Effector memory CD8-positive, alpha-beta T cell (primary cell): ENCODE results near the gene PIGZ.
A peak's percentile ranks its signal among the peaks of the same experiment; 100 is the strongest.

ENCODE experiments used
- ATAC-seq: fragments of 150-1000 bp; cut with Tn5 transposase; replicated peaks from 2 replicates; pipeline ENCODE4 v1.10.0; 2021; ENCODE audit warnings: mild to moderate bottlenecking, moderate library complexity
- DNase-seq, 3 experiments: peaks; one replicate each; pipeline ENCODE4 v3.0.0; 2021
- H3K27ac Mint-ChIP-seq, 2 donors: one replicate each; pipeline ENCODE4 v1.8.0; 2022; ENCODE audit warnings: mild to moderate bottlenecking in 2 of 2, mixed read lengths in 2 of 2, moderate library complexity in 2 of 2
- H3K27me3 Mint-ChIP-seq, 2 donors: one replicate each; pipeline ENCODE4 v1.8.0; 2022; ENCODE audit warnings: mixed read lengths in 2 of 2
- H3K36me3 Mint-ChIP-seq: one replicate; pipeline ENCODE4 v1.8.0; 2022; ENCODE audit warnings: mild to moderate bottlenecking, moderate library complexity, mixed read lengths; ENCODE audit not compliant: insufficient read depth
- H3K4me1 Mint-ChIP-seq, 2 donors: one replicate each; pipeline ENCODE4 v1.8.0; 2022; ENCODE audit warnings: low read depth in 2 of 2, mixed read lengths in 2 of 2
- H3K4me3 Mint-ChIP-seq, 2 donors: one replicate each; pipeline ENCODE4 v1.8.0; 2022; ENCODE audit warnings: mild to moderate bottlenecking in 2 of 2, mixed read lengths in 2 of 2, moderate library complexity in 2 of 2
- H3K9me3 Mint-ChIP-seq, 2 donors: one replicate each; pipeline ENCODE4 v1.8.0; 2022; ENCODE audit warnings: mixed read lengths in 2 of 2

PIGZ gene

GRCh38 chr3:197007296-197007940 is 38.8 kb upstream of the PIGZ start:
- Mint-ChIP-seq H3K27ac (no peak overlapping the region), H3K36me3 (no peaks in the 10 kb centered on the region), H3K4me3 (no peak overlapping the region), H3K9me3 (no peaks in the 10 kb centered on the region), H3K27me3 (no peaks in the 10 kb centered on the region), H3K4me1 (peaks cover 3 to 6% of the 10 kb centered on the region in 2 donors)
- ATAC-seq (no peak), DNase-seq (no peak)

GRCh38 chr3:197006860-197007259 is 38.2 kb upstream of the PIGZ start:
- Mint-ChIP-seq H3K27me3 (no peaks in the 10 kb centered on the region), H3K4me3 (no peak overlapping the region), H3K4me1 (peaks cover 3 to 6% of the 10 kb centered on the region in 2 donors), H3K9me3 (no peaks in the 10 kb centered on the region), H3K36me3 (no peaks in the 10 kb centered on the region), H3K27ac (no peak overlapping the region)
- DNase-seq (no peak), ATAC-seq (no peak)

GRCh38 chr3:197006446-197006845 is 37.8 kb upstream of the PIGZ start:
- Mint-ChIP-seq H3K27me3 (no peaks in the 10 kb centered on the region), H3K27ac (no peak overlapping the region), H3K9me3 (no peaks in the 10 kb centered on the region), H3K36me3 (peaks cover 3% of the 10 kb centered on the region), H3K4me3 (no peak overlapping the region), H3K4me1 (peaks cover 3 to 8% of the 10 kb centered on the region in 2 donors)
- ATAC-seq (no peak), DNase-seq (no peak)

DNA sequence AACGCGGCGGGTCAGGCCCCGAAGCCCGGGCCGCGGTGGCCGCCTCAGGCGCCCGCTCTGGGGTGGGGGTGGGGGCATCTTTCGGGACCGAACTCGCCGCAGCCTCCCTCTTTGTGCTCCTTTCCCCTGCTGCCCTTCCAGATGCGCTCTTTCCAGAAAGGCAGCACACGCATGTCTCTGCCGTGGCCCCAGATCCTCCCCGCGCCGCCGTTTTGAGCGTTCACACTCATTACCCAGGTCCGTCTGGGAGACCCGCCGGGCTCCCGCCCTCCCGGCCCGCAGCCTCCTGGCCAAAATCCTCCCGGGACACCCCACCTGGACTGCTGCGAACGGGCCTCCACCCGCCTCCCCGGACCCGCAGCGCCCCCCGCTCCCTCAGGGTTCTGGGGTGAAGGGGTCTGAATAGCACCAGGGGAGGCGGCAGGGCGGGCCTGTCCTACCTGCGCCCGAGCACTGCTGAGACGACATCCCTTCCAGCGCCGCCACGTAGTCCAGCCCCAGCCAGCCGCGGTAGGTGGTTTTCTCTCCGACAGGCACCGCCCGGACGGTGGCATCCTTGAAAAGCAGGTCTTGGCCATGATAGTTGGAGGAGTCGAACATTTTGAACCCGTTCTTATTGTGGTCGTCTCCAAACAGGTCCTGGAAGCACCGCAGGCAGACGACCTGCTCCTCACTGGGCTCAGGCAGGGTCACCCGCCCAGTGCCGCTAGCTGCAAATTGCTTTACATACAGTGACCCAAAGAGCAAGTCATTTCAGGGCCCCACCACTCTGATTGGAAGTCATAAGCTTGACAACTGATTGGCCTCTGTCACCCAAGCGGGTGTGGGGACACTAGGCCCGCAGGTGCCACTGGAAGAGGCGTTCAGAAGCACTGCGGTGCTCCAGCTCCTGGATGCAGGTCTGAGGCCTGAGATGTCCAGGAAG is 35.1 kb upstream of the PIGZ start:
- peaks cover 3 to 12% of the 10 kb centered on the region in 2 donors for H3K4me1 Mint-ChIP-seq
- ATAC-seq, result peak; percentile 3
- DNase-seq, result no peak
- peaks cover 7% of the 10 kb centered on the region for H3K36me3 Mint-ChIP-seq
- peak overlapping the region; percentile 75 to 79 for H3K4me3 Mint-ChIP-seq
- peak overlapping the region; percentile 75 to 83 for H3K27ac Mint-ChIP-seq
- H3K27me3 Mint-ChIP-seq, result no peaks in the 10 kb centered on the region
- no peaks in the 10 kb centered on the region for H3K9me3 Mint-ChIP-seq

- ATAC-seq (peak; percentile 80), DNase-seq (peak; percentile 72 to 76 (median 73))
Measured at GRCh38 chr3:197002701-197003454, 34.2 kb upstream of the PIGZ start.

GRCh38 chr3:197001972-197002700 is 33.5 kb upstream of the PIGZ start:
- peaks cover 7% of the 10 kb centered on the region for H3K36me3 Mint-ChIP-seq
- H3K27me3 Mint-ChIP-seq, result no peaks in the 10 kb centered on the region
- ATAC-seq (no peak), DNase-seq (peak in 1 of 3 experiments; percentile 11)
- H3K4me1 Mint-ChIP-seq, result peaks cover 3 to 12% of the 10 kb centered on the region in 2 donors
- peak overlapping the region; percentile 83 to 89 for H3K27ac Mint-ChIP-seq
- H3K9me3 Mint-ChIP-seq, result no peaks in the 10 kb centered on the region
- H3K4me3 Mint-ChIP-seq, result peak overlapping the region; percentile 66 to 70

More at GRCh38 chr3:197002701-197003454, 34.2 kb upstream of the PIGZ start:
- Mint-ChIP-seq H3K4me3 (peak overlapping the region; percentile 75 to 79), H3K36me3 (peaks cover 7% of the 10 kb centered on the region), H3K4me1 (peaks cover 3 to 12% of the 10 kb centered on the region in 2 donors), H3K9me3 (no peaks in the 10 kb centered on the region), H3K27ac (peak overlapping the region; percentile 75 to 83), H3K27me3 (no peaks in the 10 kb centered on the region)

- peaks cover 7% of the 10 kb centered on the region for H3K36me3 Mint-ChIP-seq
- DNase-seq, result no peak
- peak overlapping the region; percentile 83 to 89 for H3K27ac Mint-ChIP-seq
- H3K9me3 Mint-ChIP-seq, result no peaks in the 10 kb centered on the region
- H3K4me1 Mint-ChIP-seq, result peaks cover 3 to 12% of the 10 kb centered on the region in 2 donors
- no peaks in the 10 kb centered on the region for H3K27me3 Mint-ChIP-seq
- ATAC-seq, result no peak
- H3K4me3 Mint-ChIP-seq, result peak overlapping the region; percentile 66 to 70
Measured at GRCh38 chr3:197001106-197001971, 32.7 kb upstream of the PIGZ start.

GRCh38 chr3:197000211-197000610 is 31.6 kb upstream of the PIGZ start:
- Mint-ChIP-seq H3K27ac (no peak overlapping the region), H3K36me3 (peaks cover 7% of the 10 kb centered on the region), H3K4me1 (peaks cover 3 to 12% of the 10 kb centered on the region in 2 donors), H3K4me3 (no peak overlapping the region), H3K27me3 (no peaks in the 10 kb centered on the region), H3K9me3 (no peaks in the 10 kb centered on the region)
- no peak for DNase-seq
- ATAC-seq, result no peak

GRCh38 chr3:196998966-196999760 is 30.5 kb upstream of the PIGZ start:
- H3K27me3 Mint-ChIP-seq, result no peaks in the 10 kb centered on the region
- no peak overlapping the region for H3K4me3 Mint-ChIP-seq
- DNase-seq, result no peak
- no peak for ATAC-seq
- H3K4me1 Mint-ChIP-seq, result peaks cover 3 to 11% of the 10 kb centered on the region in 2 donors
- peaks cover 7% of the 10 kb centered on the region for H3K36me3 Mint-ChIP-seq
- no peaks in the 10 kb centered on the region for H3K9me3 Mint-ChIP-seq
- no peak overlapping the region for H3K27ac Mint-ChIP-seq

GRCh38 chr3:196997311-196997710 is 28.7 kb upstream of the PIGZ start:
- no peak for DNase-seq
- H3K4me1 Mint-ChIP-seq, result peaks cover 0 to 6% of the 10 kb centered on the region in 2 donors

GRCh38 chr3:196996454-196997265 is 28.0 kb upstream of the PIGZ start:
- ATAC-seq (no peak), DNase-seq (no peak)
- no peaks in the 10 kb centered on the region for H3K9me3 Mint-ChIP-seq
- H3K4me3 Mint-ChIP-seq, result no peak overlapping the region
- no peaks in the 10 kb centered on the region for H3K27me3 Mint-ChIP-seq
- H3K4me1 Mint-ChIP-seq, result peaks cover 0 to 5% of the 10 kb centered on the region in 2 donors
- peaks cover 5% of the 10 kb centered on the region for H3K36me3 Mint-ChIP-seq
- H3K27ac Mint-ChIP-seq, result no peak overlapping the region

More at GRCh38 chr3:196997311-196997710, 28.7 kb upstream of the PIGZ start:
- no peaks in the 10 kb centered on the region for H3K27me3 Mint-ChIP-seq
- no peak overlapping the region for H3K4me3 Mint-ChIP-seq
- H3K27ac Mint-ChIP-seq, result no peak overlapping the region
- no peak for ATAC-seq
- peaks cover 7% of the 10 kb centered on the region for H3K36me3 Mint-ChIP-seq
- no peaks in the 10 kb centered on the region for H3K9me3 Mint-ChIP-seq
